Lower lobe of right lung (tissue), 2 donors: ENCODE results near the gene CEP135. TPM values are rescaled to one million over a fixed set of nuclear protein-coding genes. Genes with fewer than 3 reads are reported as not detected.

Experiments
- ATAC-seq, 2 donors: fragments of 200-7000 bp; cut with Tn5 transposase; one replicate each; pipeline ENCODE4 v1.9.1; 2020 to 2022; ENCODE audit warnings: mild to moderate bottlenecking in 2 of 2, moderate library complexity in 2 of 2
- DNase-seq: peaks from one replicate; pipeline ENCODE4 v3.0.0-alpha.2; 2020
- H3K27ac ChIP-seq: fragments of 200-600 bp; one replicate; pipeline ENCODE4 v1.8.0; 2022
- H3K27me3 ChIP-seq: fragments of 200-600 bp; one replicate; pipeline ENCODE4 v1.8.0; 2022; ENCODE audit warnings: low read depth
- H3K36me3 ChIP-seq: fragments of 200-600 bp; one replicate; pipeline ENCODE4 v1.8.0; 2022; ENCODE audit warnings: mild to moderate bottlenecking
- H3K4me1 ChIP-seq: fragments of 200-600 bp; one replicate; pipeline ENCODE4 v1.8.0; 2022
- H3K4me3 ChIP-seq: fragments of 200-600 bp; one replicate; pipeline ENCODE4 v1.8.0; 2022; ENCODE audit warnings: mild to moderate bottlenecking
- H3K9me3 ChIP-seq: fragments of 200-600 bp; one replicate; pipeline ENCODE4 v1.8.0; 2022
- intact Hi-C: fragments of 100-400 bp; cut with DNase I; formaldehyde crosslinking; loops from one replicate; pipeline ENCODE4 v1.11.0; 2022
- total RNA-seq: library from RNA; stranded (reverse); fragmentation: NEBNext Ultra II Directional; extraction: Animal tissue kit (Norgen Biotek cat#: 25700); gene quantifications from one replicate; pipeline ENCODE4 v1.2.1, GENCODE V29; 2021
- TF ChIP-seq, protein P1 (sequence below): fragments of 200-600 bp; IDR thresholded peaks from one replicate; pipeline ENCODE4 v1.8.0; 2022; ENCODE audit warnings: antibody characterized with exemption, mild to moderate bottlenecking
- donor health status: DM: no; HTN: yes; CAD: no; lungs with severe emphysema.

CEP135 gene
- total RNA-seq, 1 donor from 2014 or later, result 8.2 TPM

DNA sequence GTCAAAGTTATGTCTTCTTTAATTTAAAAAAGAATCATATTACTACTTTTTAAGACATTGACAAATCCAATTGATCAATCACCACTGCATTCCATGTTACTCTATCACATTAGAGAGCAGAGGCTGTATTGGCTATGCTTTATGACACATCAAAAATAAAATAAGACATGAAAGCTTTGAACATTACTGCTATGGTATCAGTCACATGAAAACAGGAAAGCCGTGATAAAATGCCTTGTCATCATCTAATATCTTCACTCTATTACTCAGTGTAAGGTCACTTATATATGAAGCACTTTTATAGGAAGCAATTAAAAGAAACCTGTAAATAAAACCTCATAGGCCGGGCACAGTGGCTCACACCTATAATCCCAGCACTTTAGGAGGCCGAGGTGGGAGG lies 27.7 kb upstream of the CEP135 start:
- ATAC-seq, result no peak
- no peak for DNase-seq
- Histone ChIP-seq H3K4me1 (no peaks in the 10 kb centered on the region), H3K4me3 (no peak overlapping the region), H3K27ac (no peak overlapping the region), H3K9me3 (no peaks in the 10 kb centered on the region), H3K36me3 (no peaks in the 10 kb centered on the region), H3K27me3 (no peaks in the 10 kb centered on the region)
- intact Hi-C loops, result no loop called here
- TF ChIP-seq, protein P1, sequence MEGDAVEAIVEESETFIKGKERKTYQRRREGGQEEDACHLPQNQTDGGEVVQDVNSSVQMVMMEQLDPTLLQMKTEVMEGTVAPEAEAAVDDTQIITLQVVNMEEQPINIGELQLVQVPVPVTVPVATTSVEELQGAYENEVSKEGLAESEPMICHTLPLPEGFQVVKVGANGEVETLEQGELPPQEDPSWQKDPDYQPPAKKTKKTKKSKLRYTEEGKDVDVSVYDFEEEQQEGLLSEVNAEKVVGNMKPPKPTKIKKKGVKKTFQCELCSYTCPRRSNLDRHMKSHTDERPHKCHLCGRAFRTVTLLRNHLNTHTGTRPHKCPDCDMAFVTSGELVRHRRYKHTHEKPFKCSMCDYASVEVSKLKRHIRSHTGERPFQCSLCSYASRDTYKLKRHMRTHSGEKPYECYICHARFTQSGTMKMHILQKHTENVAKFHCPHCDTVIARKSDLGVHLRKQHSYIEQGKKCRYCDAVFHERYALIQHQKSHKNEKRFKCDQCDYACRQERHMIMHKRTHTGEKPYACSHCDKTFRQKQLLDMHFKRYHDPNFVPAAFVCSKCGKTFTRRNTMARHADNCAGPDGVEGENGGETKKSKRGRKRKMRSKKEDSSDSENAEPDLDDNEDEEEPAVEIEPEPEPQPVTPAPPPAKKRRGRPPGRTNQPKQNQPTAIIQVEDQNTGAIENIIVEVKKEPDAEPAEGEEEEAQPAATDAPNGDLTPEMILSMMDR, result no peak

DNA sequence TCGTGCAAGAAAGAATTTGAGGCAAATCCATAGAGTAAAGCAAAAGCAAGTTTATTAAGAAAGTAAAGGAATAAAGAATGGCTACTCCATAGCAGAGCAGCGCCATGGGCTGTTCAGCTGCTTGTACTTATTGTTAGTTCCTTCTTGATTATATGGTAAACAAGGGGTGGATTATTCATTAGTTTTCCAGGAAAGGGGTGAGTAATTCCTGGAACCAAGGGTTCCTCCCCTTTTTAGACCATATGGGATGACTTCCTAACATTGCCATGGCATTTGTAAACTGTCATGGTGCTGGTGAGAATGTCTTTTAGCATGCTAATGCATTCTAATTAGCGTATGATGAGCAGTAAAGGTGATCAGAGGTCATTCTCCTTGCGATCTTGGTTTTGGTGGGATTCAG lies 23.5 kb upstream of the CEP135 start:
- Histone ChIP-seq H3K27ac (no peak overlapping the region), H3K36me3 (no peaks in the 10 kb centered on the region), H3K27me3 (no peaks in the 10 kb centered on the region), H3K4me1 (no peaks in the 10 kb centered on the region), H3K4me3 (no peak overlapping the region), H3K9me3 (no peaks in the 10 kb centered on the region)
- TF ChIP-seq, protein P1, result no peak
- DNase-seq, result no peak
- no peak for ATAC-seq
- intact Hi-C loops, result no loop called here

DNA sequence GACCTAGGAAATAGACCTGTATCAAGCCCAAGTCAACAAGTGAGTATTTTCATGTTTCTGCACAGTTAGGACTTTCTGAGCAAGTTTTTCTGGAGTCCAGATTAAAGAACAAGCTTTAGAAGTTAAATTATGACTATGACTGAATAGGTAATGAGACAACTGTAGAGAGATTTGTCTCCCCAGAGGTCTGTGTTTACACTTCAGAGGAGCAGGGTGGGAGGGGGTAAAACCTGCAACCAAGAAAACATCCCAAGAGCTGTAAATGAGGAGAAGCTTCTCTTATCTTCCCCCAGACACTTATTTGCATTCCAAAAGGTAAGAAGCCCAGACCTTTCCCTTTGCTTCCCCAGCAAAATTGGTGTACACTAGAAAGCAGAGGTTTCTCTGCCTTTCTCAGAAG lies 22.1 kb upstream of the CEP135 start:
- TF ChIP-seq, protein P1, result no peak
- intact Hi-C loops, result no loop called here
- H3K27ac ChIP-seq, result no peak overlapping the region
- H3K27me3 ChIP-seq, result no peaks in the 10 kb centered on the region
- ATAC-seq, result no peak
- H3K4me1 ChIP-seq, result no peaks in the 10 kb centered on the region
- no peaks in the 10 kb centered on the region for H3K36me3 ChIP-seq
- DNase-seq, result no peak
- no peaks in the 10 kb centered on the region for H3K9me3 ChIP-seq
- H3K4me3 ChIP-seq, result no peak overlapping the region

DNA sequence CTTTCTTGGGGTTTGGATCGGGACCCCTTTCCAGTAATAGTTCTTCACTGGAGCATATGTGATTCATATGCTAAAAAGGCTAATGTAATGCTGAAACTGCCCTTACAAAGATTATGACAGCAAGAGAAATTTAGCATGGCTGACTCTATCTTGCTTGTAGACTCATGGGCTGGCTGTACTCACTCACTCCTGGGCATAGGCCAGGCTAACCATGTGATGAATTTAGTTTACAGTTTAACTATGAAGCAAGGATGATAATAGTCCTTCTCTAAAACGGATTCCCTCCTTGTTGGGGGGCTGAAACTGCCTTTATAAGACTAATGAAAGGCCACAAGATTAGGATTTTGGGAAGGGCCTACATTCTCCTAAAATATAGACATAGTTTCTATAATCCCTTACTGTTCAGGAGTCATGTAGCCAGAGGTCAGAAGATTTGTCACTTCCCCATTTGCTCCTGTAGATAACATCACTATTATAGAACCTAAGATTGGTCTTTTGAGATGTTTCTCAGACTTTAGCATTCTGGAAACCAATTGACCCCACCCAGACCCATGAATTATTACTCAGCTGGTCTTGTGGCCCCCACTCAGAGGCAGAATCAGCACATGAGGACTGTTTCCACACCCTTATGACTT lies 20.8 kb upstream of the CEP135 start:
- Histone ChIP-seq H3K4me1 (no peaks in the 10 kb centered on the region), H3K27ac (no peak overlapping the region), H3K4me3 (no peak overlapping the region), H3K9me3 (no peaks in the 10 kb centered on the region), H3K36me3 (no peaks in the 10 kb centered on the region), H3K27me3 (no peaks in the 10 kb centered on the region)
- DNase-seq (no peak), ATAC-seq (no peak)
- intact Hi-C loops, result no loop called here
- TF ChIP-seq, protein P1, result no peak

DNA sequence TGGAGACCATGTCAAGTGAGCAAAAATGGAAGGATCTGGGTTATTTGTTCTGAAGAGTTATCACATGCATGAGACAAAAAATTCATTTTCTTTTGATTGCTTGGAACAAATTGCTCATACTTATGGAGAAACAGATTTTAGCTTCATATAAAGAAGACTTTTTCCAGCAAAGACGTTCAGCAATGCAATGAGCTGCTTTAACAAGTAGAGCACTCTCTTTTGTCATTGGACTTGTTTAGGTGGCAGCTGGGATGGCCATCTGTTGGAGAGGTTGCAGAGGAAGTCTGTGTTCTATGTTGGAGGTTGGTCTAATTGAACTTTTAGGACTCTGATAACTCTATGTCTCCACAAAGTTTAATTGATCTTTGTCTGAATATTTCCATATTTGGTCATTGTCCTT lies 19.9 kb upstream of the CEP135 start:
- Histone ChIP-seq H3K9me3 (no peaks in the 10 kb centered on the region), H3K36me3 (no peaks in the 10 kb centered on the region), H3K27ac (no peak overlapping the region), H3K4me3 (no peak overlapping the region), H3K4me1 (no peaks in the 10 kb centered on the region), H3K27me3 (no peaks in the 10 kb centered on the region)
- DNase-seq (no peak), ATAC-seq (no peak)
- TF ChIP-seq, protein P1, result no peak
- intact Hi-C loops, result no loop called here
